Measurements from ENCODE around the gene CSF1.

DNA sequence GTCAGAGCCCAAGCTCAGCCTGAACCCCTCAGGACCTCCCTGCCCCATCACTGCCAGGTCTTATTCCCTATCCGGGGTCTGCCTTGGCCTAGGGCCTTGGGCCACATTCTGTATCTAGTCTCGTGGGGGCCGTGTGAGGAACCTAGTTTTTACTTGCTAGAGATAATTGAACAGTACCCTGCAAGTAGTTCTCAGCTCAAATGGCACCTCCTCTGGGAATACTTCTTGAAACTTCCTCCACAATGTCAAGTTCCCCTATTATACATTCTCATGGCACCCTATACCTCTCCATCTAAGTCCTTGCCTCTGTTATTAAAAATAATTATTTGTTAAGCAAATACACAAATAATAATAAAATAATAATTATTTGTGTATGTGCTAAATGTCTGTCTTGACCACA lies 32.9 kb upstream of the CSF1 start:
- TF ChIP-seq, protein P1, sequence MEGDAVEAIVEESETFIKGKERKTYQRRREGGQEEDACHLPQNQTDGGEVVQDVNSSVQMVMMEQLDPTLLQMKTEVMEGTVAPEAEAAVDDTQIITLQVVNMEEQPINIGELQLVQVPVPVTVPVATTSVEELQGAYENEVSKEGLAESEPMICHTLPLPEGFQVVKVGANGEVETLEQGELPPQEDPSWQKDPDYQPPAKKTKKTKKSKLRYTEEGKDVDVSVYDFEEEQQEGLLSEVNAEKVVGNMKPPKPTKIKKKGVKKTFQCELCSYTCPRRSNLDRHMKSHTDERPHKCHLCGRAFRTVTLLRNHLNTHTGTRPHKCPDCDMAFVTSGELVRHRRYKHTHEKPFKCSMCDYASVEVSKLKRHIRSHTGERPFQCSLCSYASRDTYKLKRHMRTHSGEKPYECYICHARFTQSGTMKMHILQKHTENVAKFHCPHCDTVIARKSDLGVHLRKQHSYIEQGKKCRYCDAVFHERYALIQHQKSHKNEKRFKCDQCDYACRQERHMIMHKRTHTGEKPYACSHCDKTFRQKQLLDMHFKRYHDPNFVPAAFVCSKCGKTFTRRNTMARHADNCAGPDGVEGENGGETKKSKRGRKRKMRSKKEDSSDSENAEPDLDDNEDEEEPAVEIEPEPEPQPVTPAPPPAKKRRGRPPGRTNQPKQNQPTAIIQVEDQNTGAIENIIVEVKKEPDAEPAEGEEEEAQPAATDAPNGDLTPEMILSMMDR (IDR thresholded peaks at IDR 0.05) = no peak
- no peak for TF ChIP-seq POLR2A (IDR thresholded peaks at IDR 0.05)
